NCI-H187 treated with DMSO at 0.1 percent for 48 hours (cell line): ENCODE results near the gene TP53TG3F.
"Not testable (repeated sequence)": the region's sequence is repeated elsewhere in the genome, so short reads cannot be mapped to it uniquely, and the experiment has no call there.

Experiments
- DNase-seq: peaks from one replicate; lab custom pipeline; 2025; lab: John Stamatoyannopoulos, UW

The TP53TG3F gene

DNA sequence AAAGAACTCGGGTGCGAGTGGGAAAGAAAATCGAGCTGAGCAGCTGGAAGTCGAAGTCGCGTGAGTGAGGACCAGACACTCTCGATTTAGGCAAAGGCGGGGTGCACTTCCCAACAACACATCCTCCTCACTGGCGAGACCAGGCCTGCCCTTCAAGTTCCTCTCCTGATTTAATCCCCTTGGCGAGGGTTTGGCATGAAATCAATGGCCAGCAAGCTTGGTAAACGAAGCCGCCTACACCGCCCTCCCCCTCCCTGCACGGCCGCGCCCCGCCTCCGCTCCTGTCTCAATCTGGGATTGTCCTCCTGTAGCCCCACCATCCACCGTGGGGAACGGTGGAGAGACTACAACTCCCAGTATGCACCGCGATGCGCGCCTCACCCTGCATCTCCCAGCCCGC, at the start of gene TP53TG3F:
Gene TP53TG3F, plus strand, starts transcription at position 301 of the 400 bp plus-strand sequence. Its CDS starts 68 bp downstream, at position 369.
- DNase-seq = not testable (repeated sequence)

DNA sequence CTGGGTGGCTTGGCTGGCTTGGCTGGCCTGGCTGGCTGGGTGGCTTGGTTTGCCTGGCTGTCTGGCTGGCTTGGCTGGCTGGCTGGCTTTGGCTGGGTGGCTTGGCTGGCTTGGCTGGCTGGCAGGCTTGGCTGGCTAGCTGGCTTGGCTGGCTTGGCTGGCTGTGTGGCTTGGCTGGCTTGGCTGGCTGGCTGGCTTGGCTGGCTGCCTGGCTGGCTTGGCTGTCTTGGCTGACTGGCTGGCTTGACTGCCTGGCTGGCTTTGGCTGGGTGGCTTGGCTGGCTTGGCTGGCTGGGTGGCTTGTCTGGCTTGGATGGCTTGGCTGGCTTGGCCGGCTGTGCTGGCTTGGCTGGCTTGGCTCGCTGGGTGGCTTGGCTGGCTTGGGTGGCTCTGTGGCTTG, 32.2 kb downstream of the TP53TG3F start:
- not testable (repeated sequence) for DNase-seq

DNA sequence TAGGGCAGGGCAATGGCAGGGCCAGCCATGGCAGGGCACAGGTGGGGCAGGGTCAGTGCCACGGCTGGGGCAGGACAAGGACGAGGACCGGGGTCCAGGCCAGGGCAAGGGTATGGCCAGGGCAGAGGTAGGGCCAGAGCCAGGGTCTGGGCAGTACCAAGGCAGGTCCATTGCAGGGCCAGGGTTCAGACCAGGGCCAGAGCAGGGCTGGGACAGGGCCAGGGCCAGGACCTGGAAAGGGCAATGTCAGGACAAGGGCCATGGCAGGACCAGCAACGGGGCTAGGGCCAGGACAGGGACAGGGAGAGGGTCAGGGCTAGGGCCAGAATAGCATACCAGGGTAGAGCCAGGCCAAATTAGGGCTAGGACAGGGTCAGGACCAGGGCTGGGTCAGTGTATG, 47.8 kb downstream of the TP53TG3F start:
- not testable (repeated sequence) for DNase-seq

DNA sequence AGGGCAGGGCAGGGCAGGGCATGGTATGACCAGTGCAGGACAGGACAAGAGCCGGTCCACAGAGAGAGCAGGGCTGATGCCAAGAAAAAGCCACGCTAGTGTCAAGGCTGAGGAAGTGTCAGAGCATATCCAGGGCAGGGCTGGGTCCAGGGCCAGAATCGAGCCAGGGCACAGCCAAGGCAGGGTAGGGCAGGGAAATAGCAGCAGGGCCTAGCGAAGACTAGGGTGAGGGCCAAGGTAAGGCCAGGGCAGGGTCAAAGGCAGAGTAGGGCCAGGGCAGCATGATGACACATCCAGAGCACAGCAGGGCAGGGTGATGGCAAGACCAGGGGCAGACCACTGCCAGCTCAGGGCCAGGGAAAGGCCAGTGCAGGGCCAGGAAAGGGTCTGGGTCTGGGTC, 49.7 kb downstream of the TP53TG3F start:
- DNase-seq = not testable (repeated sequence)

DNA sequence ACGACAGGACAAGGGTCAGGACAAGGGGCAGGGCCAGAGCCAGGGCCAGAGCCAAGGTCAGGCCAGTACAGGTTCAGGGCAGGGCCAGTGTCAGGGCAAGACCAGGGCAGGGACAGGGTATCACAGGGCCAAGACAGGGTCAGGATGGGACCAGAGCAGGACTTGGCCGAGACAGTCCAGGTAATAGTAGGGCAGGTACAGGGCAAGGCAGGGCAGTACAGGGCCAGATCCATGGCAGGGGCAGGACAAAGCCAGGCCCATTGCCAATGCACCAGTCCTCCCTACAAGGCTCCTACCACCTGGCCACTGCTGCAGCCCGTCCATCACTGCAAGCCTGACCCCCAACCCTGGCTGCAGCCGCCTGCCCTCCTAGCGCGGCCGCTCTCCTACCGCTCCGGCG, 50.5 kb downstream of the TP53TG3F start:
- DNase-seq = not testable (repeated sequence)
